GM15510 (cell line): ENCODE measurements around the gene BRD1.

Experiments used
- POLR2A ChIP-seq: IDR thresholded peaks from 3 replicates; pipeline ENCODE4 v1.6.1; 2011; ENCODE audit warnings: borderline replicate concordance; ENCODE audit not compliant: insufficient read length; ENCODE audit errors: extremely low read depth

BRD1 gene

DNA sequence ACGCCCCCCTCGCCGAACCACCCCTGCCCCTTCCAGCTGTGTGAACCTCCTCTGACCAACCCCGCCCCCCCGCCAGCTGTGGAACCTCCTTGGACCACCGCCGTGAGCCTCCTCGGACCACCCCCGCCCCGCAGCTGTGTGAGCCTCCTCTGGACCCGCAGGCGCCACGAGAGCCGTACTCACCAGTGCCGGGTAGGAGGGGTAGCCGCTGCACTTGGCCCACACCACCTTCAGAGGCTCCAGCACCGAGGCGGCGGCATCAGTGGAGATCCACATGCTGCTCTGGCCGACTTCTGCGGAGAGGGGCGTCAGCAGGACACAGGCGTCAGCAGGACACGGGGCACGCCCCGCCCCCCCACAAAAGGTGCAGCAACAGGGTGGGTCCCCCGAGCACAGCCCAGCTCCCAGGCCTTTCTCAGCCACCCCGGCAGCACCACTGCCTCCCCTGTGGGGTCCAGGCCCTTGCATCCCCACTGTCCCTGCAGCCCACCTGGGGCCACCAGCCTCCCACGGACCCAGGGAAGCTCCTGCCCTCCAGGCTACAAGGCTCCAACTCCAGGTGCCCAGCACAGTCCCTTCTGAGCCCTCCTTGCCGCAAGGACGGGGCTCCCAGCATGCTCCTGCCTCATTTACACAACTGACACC, 51.7 kb downstream of the BRD1 start:
- TF ChIP-seq POLR2A: no peak

DNA sequence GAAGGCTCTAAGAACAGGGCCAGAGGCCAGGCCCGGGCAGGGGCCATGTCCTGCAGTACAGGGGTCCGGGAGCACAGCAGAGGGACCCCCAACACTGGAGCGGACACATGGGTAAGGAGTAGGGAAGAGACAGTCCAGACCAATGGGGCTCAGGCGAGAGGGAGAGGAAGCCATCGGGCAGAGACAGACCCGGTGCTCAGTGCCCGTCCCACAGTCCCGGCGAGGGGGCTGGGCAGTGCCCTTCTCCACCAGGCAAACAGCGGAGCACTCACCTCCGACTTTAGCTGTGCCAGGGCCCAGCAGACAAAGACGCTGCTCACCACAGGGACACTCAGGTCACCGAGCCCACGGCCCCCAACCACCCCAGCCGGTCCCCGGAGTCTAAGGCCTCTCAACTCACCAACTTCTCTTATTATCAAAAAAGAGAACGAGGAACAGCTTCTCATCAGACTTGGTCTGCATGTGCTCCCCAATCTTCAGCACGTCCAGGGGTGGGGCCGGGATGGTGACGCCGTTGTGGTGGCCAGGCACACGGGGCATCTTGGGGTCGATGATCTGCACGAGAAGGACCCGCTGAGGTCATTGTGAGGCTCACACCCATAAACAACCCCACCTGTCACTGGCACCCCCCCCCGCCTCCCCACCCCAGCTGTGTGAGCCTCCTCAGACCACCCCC, 52.3 kb downstream of the BRD1 start:
- TF ChIP-seq POLR2A: no peak

DNA sequence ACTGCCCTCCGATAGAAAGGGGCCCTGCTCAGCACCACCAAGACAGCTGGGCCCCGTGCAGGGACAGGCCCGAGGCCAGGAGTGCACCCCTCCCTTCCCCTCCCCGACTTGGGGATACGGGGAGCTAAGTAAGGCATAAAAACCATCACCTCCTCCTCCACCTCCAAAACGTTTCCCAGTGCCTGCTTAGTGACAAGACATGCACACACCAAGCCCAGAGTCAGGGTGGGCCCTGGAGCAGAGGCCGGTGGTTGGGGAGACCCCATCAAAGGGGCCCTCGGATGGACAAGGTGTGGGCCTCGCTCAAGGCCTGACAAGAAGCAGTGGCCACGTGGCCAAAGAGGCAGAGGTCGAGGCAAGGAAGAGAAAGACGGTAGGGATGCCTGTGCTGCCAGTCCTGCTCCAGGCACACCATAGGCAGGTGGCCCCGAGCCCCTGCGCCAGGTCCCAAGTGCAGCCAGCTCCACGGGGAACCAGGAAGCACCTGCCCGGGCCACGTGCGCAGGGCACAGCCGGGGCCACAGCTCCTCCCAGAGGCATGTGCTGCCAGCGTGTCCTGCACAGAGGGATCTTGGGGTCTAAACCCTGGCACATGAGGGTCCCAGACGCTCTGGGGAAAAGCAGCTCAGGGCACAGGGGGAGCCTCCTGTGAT, 53.0 kb downstream of the BRD1 start:
- no peak for TF ChIP-seq POLR2A

DNA sequence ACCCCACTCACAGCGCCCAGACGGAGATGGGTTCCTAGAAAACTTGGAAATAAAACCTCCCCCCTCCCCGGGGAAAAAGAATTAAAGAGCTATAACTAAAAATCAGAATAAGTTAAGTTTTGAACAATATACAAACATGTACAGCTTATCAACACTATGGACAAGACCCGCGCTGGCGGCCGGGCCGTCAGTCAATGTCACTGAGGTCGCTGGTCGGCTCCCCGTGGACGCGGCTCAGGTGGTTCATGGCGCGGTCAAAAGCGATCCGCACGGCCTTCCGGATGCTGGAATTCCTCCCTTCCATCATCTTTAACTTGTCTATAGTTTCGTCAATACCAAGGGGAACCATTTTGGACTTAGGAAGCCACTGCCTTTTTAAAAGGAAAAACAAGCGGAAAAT, 53.6 kb downstream of the BRD1 start:
- no peak for TF ChIP-seq POLR2A

DNA sequence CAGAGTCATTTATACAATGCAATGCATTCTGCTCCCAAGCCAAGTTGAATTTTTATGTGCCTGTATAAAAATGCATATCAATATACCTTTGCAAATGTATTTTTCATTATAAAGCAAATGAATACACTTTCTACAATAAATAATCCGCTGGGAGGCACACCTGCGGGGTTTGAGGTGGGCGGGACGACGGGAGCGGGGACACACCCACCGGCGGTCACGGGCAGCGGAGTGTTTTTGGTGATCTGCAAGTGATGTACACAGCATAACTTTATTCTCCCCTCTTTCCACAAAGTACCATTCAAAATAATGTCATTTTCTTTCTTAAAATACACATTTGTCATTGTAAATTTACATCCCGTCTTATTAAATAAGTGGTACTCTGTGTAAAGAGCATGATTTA, 54.1 kb downstream of the BRD1 start:
- TF ChIP-seq POLR2A: no peak

DNA sequence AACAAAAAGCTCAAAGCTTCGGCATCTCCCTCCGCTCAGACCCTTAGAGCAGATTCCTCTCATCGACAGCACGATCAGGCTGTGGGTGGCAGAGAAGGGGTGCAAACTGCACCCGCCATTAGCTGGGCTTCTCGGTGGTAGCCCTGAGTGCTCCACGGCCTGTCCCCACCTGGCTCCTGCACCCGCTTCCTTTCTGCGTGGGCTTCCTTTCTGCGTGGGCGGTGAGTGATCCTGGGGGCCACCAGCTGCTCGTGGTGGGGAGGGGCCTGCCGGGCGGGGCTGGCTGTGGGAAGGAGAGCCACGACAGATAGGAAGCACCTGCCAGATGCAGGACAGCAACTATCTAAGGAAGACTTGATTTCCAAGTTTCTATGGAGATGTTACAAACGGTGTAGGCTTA, 55.0 kb downstream of the BRD1 start:
- TF ChIP-seq POLR2A: no peak

DNA sequence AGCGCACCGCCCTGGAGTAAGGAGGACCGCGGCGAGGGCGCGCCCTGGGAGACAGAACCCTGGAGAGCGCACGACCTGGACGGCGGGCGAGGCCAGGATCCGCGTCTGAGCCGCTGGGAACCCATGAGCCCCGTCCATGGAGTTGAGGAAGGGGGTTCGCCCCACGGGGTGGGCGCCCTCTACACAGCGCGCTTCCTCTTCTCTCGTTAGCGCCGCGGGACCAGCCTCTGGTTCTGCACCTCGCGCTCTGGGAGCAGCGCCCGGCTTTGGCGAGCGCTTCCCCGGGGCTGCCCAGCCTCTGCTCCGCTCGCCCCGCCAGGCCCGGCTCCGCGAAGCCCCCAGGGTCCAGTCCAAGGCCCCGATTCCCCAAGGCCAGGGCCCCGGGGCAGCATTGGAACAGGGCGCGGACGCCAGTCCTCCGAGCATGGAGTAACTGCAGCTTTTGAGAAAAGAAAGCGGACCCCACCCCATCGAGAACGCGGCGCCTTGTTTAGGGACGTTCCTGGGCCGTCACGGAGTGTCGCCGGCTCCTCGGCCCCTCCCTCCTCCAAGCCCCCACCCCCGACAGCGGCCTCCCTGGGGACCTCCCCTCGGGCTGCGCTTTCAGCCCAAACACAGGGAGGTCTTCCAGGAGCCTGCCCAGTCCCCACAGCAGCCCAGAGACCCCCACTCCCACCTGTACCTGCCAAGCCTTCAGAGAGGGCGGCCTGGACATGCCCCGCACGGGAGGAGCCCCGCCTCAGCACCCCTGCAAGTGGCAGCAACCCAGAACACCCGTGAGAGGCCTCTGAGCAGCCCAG, 56.2 kb downstream of the BRD1 start:
- TF ChIP-seq POLR2A: no peak

DNA sequence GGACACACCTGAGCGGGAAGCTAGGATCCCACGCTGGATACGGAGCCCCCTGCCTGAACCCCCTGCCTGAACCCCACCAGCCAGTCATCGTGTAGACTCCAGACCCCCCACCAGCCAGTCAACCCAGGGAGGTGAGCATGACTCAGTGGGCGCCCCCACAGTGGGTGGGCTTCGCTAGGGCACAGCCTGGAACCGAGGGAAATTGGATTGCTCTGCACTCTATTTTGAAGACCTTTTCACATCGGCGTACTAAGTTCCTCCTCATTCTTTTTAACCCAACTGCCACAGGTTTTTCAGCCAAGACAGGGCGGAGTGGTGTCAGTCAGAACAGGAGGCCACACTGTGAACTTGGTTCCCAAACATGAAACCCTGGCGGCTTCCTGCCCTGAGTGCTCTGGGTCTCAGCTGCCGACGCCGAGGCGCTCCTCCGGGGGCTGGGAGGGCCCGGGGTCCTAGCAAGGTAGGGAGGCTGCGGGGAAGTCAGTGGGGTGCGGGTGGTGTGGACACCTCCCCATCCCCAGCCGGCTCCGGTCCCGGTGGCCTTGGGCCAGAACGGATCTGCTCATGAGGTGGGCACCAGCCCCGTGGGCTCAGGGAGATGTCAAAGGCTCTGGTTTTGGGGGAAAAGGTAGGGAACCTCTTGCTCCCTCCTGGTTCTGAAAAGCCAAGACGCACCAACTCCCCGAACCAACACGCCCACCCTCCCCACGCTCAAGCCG, 57.0 kb downstream of the BRD1 start:
- TF ChIP-seq POLR2A: no peak

DNA sequence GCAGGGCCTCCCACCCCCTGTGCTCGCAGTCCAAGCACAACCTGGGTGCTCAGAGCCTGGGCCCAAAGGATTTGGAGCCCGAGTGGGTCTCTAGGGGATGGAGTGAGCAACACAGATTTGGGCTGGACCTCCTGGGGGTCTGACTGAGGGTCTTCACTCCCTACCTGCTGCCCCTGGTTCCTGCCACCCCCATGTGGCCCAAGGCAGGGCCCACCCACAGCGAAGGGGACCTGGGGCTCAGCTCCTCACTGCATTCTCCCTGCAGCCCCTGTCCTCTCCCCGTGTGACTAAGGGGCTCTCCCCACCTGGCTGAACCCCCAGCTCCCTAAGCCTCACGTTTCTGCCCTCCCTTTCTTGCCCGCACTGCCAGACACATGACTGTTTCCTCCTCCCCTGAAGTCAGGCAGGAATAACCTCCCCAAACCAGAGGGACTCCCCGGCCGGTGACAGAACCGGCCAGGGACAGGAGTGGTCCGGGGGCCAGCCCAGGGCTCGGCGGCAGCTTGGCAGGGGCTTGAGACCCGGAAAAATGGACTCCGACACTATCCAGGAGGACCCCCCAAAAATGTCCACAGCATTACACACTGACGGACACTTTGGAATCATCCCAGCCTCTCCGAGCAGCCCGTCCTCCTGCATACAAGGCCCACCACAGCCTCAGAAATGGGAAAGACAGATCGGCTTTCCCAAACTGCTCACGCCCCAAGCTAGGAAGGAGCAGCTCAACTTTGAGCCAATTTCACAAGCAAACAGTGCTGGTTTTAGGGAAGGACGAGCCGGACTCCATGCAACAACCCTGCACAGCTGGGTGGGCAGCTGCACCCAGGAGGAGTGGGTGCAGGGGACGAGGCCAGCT, 57.8 kb downstream of the BRD1 start:
- TF ChIP-seq POLR2A: no peak

DNA sequence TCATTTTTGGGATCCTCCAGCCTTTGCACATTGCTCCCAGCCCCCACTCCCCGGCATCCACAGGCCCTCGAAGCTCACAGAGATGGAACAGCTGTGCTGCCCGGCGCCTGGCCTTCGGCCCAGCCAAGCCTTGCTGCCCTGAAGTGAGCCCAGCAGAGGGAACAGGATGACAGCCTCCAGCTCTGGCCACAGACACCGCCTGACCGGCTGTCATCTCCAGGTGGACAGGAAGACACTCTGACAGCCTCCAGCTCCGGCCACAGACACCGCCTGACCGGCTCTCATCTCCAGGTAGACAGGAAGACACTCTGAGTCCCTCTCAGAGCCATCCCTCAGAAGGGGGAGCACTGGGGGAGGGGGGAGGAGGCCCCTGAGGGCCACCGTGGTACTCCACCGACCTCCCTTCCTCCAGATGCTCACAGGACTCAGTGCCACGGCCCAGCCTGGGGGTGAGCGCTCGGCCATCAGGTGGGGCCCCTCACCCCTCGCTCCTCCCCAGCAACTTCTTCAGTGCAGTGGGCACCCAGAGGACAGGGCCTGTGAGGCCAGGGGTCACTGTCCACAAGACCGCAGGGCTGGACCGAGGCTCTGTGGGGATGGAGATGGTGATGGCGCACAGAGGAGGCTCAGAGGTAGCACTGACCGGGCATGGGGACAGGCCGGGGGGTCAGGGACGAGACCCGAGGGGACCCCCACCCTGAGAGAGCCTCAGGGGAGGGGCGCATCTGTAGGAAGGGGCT, 58.6 kb downstream of the BRD1 start:
- TF ChIP-seq POLR2A: no peak

DNA sequence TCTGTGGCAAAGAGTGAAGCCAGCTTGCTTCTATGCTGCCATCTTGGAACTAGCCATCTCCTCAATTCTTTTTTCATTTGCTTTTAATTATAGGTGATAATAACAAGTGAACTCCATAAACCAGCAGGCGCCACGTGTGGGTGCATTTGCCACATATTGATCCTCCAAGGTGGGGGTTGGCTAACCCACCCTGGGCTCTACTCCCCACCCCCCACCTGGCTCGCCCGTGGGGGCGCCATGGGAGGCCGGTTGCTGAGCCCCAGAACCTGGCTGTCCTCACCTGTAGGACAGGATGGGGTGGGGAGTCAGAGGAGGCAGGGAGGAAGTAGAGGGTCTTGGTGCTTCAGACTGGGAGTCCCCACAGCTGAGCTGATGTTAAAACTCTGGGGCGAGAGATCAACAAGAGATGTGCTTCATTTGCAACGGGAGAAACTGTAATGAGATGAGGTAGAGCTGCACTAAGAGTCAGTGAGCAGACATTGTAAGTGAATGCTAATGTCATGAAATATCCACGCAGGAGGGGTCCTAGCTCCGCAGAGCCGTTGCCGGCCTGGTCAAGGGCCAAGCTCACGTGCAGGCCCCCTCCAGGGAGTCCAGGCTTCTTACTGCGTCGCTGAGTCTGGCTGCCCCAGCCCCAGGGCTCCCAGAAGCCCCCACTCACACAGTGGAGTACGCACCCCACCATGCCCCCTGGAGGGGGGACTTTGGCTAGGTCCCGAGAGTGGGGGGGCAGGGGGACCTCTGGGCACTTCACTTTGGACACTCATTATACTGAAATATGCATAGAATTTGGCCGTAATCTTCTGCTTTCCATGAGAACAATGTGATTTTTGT, 59.4 kb downstream of the BRD1 start:
- no peak for TF ChIP-seq POLR2A

DNA sequence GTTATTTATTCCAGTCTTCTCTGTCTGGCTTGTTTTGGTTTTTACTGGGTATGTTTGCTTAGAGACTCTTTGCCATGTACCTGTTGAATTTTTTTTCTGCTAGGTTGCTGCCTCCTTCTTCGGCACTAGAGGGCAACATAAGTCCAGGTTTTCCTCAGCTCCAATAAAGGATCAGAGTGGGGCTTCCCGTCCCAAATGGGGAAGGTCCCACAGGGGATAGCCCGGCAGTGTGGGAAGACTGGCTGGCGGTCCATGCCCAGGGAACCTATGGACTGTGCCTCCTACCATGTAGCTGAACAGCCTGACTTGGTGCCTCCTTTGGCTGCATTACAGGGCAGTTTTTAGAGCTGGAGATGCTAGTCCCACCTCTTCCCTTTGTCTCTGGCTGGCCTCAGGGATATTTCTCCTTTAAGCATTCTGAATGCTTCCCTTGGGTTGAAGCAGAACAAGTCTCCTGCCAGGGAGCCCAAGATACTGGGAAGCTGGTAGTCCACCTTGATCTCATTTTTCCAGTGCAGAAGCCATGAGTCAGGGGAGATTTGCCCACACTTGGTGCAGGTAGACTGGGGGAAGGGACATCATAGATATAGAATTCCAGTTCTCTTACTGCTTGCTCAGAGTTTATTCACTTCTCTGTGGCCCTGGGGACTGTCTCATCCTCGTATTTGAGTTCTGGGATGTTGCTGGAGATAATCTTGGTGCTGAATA, 60.2 kb downstream of the BRD1 start:
- no peak for TF ChIP-seq POLR2A
